K562 (cell line): ENCODE results near the gene FAM177B. TPM values are rescaled to one million over a fixed set of nuclear protein-coding genes. Genes with fewer than 3 reads are reported as not detected.

Experiments used
- ATAC-seq: fragments of 200-7000 bp; cut with Tn5 transposase; 3 replicates; pipeline ENCODE4 v1.9.1; 2020; ENCODE audit warnings: moderate library complexity
- BruUV-seq: library from RNA; stranded (reverse); fragments of 400-500 nt; replicated peaks from 2 replicates; lab custom pipeline; 2021; lab: Mats Ljungman, UMichigan
- CTCF ChIA-PET: fragments of 300-600 bp; formaldehyde crosslinking; extraction: SDS; loops from one replicate; lab custom pipeline; 2021; ENCODE audit warnings: low intra/inter-chr PET ratio; lab: Yijun Ruan, JAX
- POLR2A ChIA-PET: fragments of 300-600, 350-650 bp; sonication (Branson Sonifier 250); formaldehyde crosslinking; extraction: SDS; loops from one replicate; lab custom pipeline; 2021; ENCODE audit warnings: antibody characterized with exemption, inconsistent platforms; lab: Yijun Ruan, JAX
- DNase-seq, 4 experiments: peaks; one replicate each; pipeline versions ENCODE4 v3.0.0 to v3.0.0-alpha.2; 2011 to 2018; ENCODE audit warnings: low spot score in 3 of 4, mixed read lengths in 3 of 4; ENCODE audit errors: extremely low read depth in 1 of 4
- FAIRE-seq: peaks from 2 replicates; lab custom pipeline; 2011; peaks lifted over from hg19 to GRCh38; lab: Jason Lieb, UNC
- H2AFZ ChIP-seq: 2 replicates; pipeline ENCODE4 v1.6.0; 2011; ENCODE audit warnings: low read depth, low read length, control low read depth, inconsistent platforms
- H3K27ac ChIP-seq: fragments of 200-600 bp; 3 replicates; pipeline ENCODE4 v1.8.0; 2011; ENCODE audit warnings: low read depth, mild to moderate bottlenecking, control low read depth, inconsistent platforms, low read length, moderate library complexity, mixed read lengths; ENCODE audit errors: extremely low read depth
- H3K27me3 ChIP-seq, 2 experiments: fragments of 300-600 bp in 1 of 2; 2 replicates in 1 of 2; 3 replicates in 1 of 2; pipeline versions ENCODE4 v1.6.0 to v1.8.0; 2011; ENCODE audit warnings: inconsistent platforms in 2 of 2, low read length in 2 of 2, mild to moderate bottlenecking in 1 of 2, mixed read lengths in 1 of 2, moderate library complexity in 1 of 2; ENCODE audit not compliant: control insufficient read depth in 2 of 2, insufficient read depth in 2 of 2
- H3K36me3 ChIP-seq: fragments of 300-600 bp; 3 replicates; pipeline ENCODE4 v1.8.0; 2011; ENCODE audit warnings: mild to moderate bottlenecking, low read length, inconsistent platforms; ENCODE audit not compliant: control insufficient read depth, insufficient read depth
- H3K4me1 ChIP-seq, 2 experiments: fragments of 200-600 bp in 1 of 2; replicated peaks in 1 of 2; 2 replicates in 1 of 2; 3 replicates in 1 of 2; pipeline versions ENCODE4 v1.5.1 to v1.8.0; 2011; ENCODE audit warnings: inconsistent platforms in 2 of 2, low read length in 2 of 2, mild to moderate bottlenecking in 1 of 2, mixed read lengths in 1 of 2, moderate library complexity in 1 of 2; ENCODE audit not compliant: control insufficient read depth in 2 of 2, insufficient read depth in 2 of 2
- H3K4me2 ChIP-seq: 2 replicates; pipeline ENCODE4 v1.6.1; 2011; ENCODE audit warnings: low read length, control low read depth, inconsistent platforms, mixed read lengths; ENCODE audit not compliant: insufficient read depth
- H3K4me3 ChIP-seq: fragments of 200-600 bp; sonication (generic), shearing (Covaris generic); 2 replicates; pipeline ENCODE4 v1.5.1; 2016; ENCODE audit warnings: control low read depth, inconsistent platforms
- H3K79me2 ChIP-seq: fragments of 200-600 bp; 3 replicates; pipeline ENCODE4 v1.8.0; 2011; ENCODE audit warnings: low read length, inconsistent platforms; ENCODE audit not compliant: control insufficient read depth, insufficient read depth
- H3K9ac ChIP-seq, 2 experiments: 2 replicates each; pipeline versions ENCODE4 v1.6.0 to v1.6.1; 2011; ENCODE audit warnings: low read depth in 2 of 2, low read length in 2 of 2, control low read depth in 1 of 2, inconsistent platforms in 1 of 2, mild to moderate bottlenecking in 1 of 2, mixed read lengths in 1 of 2; ENCODE audit not compliant: insufficient read depth in 1 of 2
- H3K9me1 ChIP-seq: one replicate; pipeline ENCODE4 v1.6.0; 2011; ENCODE audit warnings: inconsistent platforms, mild to moderate bottlenecking, low read length, moderate library complexity; ENCODE audit not compliant: control insufficient read depth, insufficient read depth
- H3K9me3 ChIP-seq: replicated peaks from 2 replicates; pipeline ENCODE4 v1.5.1; 2011; ENCODE audit warnings: low read depth, low read length, inconsistent platforms; ENCODE audit not compliant: control insufficient read depth, insufficient read depth
- H4K20me1 ChIP-seq: replicated peaks from 2 replicates; pipeline ENCODE4 v1.6.1; 2011; ENCODE audit warnings: low read length, inconsistent platforms, mixed read lengths; ENCODE audit not compliant: control insufficient read depth, insufficient read depth
- ZNF551 ChIP-seq: fragments of 250-450 bp; sonication (Bioruptor Pico); IDR thresholded peaks from 2 replicates; pipeline ENCODE4 v1.5.0; 2021; ENCODE audit warnings: mild to moderate bottlenecking, moderate library complexity
- ZNF785 ChIP-seq: fragments of 250-450 bp; sonication (Bioruptor Pico); IDR thresholded peaks from 2 replicates; pipeline ENCODE4 v1.4.0; 2020; ENCODE audit warnings: mild to moderate bottlenecking
- WGBS: fragments of 100-300 bp; shearing (Covaris generic); methylation state at CpG from one replicate; pipeline ENCODE4 v1.1.6; 2016; ENCODE audit warnings: low coverage, mixed read lengths; ENCODE audit not compliant: insufficient coverage; ENCODE audit errors: missing lambda C conversion rate; 5-methylcytosine and 5-hydroxymethylcytosine counted together
- in situ Hi-C: fragments of 300-500 bp; cut with MboI; formaldehyde crosslinking; loops from 4 replicates; pipeline ENCODE4 v1.15.0; 2018; ENCODE audit warnings: inconsistent platforms, mixed read lengths
- intact Hi-C: fragments of 100-400 bp; cut with micrococcal nuclease; formaldehyde crosslinking; loops from 2 replicates; pipeline ENCODE4 v1.14.2; 2022
- polyA plus RNA-seq, 8 experiments: library from polyadenylated mRNA; depleted of rRNA in 4 of 8; stranded (reverse) in 5 of 8; unstranded in 3 of 8; fragments of >200 nt; fragmentation: Nextera tagmentation in 2 of 8; fragmentation: Illumina TruSeq in 1 of 8; extraction: Ambion mirVana in 2 of 8; extraction: Trizol in 1 of 8; gene quantifications; 2 replicates each; pipeline versions ENCODE4 v1.2.1 to v1.2.3, GENCODE V29; 2011 to 2014; ENCODE audit warnings: inconsistent platforms in 1 of 8, missing spikeins in 1 of 8
- total RNA-seq, 7 experiments: library from RNA; depleted of rRNA in 6 of 7; stranded (reverse); fragments of >200 nt in 6 of 7; fragmentation: Illumina TruSeq in 2 of 7; extraction: Trizol in 2 of 7; gene quantifications; 2 replicates each; pipeline versions ENCODE4 v1.2.1 to v1.2.3, GENCODE V29; 2011 to 2021; ENCODE audit warnings: low replicate concordance in 1 of 7
- TF ChIP-seq, protein P1 (sequence below): sonication (generic); formaldehyde crosslinking; IDR thresholded peaks from 2 replicates; pipeline ENCODE4 v1.8.0; 2022; ENCODE audit warnings: mild to moderate bottlenecking, missing genetic modification reagents

The FAM177B gene
- total and polyA plus RNA-seq, 9 of the 15 experiments (the other 6 are each of a cell fraction or from before 2014, with no cell fraction given) = not detected

DNA sequence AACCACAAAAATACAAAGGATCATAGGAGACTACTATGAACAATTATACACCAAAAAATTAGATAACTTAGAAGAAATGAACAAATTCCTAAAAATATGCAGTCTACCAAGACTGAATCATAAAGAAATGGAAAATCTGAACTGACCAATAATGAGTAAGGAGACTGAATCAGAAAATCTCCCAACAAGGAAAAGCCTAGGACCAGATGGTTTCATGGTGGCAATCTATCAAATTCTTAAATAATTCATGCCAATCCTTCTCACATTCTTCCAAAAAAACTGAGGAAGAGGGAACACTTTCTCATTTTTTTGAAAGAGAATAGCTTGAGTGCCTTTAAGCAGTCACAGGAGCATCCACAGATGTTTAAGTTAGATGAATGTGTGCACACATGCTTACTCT is 46.0 kb downstream of the FAM177B start (continued):
- TF ChIP-seq, protein P1, sequence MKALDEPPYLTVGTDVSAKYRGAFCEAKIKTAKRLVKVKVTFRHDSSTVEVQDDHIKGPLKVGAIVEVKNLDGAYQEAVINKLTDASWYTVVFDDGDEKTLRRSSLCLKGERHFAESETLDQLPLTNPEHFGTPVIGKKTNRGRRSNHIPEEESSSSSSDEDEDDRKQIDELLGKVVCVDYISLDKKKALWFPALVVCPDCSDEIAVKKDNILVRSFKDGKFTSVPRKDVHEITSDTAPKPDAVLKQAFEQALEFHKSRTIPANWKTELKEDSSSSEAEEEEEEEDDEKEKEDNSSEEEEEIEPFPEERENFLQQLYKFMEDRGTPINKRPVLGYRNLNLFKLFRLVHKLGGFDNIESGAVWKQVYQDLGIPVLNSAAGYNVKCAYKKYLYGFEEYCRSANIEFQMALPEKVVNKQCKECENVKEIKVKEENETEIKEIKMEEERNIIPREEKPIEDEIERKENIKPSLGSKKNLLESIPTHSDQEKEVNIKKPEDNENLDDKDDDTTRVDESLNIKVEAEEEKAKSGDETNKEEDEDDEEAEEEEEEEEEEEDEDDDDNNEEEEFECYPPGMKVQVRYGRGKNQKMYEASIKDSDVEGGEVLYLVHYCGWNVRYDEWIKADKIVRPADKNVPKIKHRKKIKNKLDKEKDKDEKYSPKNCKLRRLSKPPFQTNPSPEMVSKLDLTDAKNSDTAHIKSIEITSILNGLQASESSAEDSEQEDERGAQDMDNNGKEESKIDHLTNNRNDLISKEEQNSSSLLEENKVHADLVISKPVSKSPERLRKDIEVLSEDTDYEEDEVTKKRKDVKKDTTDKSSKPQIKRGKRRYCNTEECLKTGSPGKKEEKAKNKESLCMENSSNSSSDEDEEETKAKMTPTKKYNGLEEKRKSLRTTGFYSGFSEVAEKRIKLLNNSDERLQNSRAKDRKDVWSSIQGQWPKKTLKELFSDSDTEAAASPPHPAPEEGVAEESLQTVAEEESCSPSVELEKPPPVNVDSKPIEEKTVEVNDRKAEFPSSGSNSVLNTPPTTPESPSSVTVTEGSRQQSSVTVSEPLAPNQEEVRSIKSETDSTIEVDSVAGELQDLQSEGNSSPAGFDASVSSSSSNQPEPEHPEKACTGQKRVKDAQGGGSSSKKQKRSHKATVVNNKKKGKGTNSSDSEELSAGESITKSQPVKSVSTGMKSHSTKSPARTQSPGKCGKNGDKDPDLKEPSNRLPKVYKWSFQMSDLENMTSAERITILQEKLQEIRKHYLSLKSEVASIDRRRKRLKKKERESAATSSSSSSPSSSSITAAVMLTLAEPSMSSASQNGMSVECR (CRISPR knock-in tag) = no peak

DNA sequence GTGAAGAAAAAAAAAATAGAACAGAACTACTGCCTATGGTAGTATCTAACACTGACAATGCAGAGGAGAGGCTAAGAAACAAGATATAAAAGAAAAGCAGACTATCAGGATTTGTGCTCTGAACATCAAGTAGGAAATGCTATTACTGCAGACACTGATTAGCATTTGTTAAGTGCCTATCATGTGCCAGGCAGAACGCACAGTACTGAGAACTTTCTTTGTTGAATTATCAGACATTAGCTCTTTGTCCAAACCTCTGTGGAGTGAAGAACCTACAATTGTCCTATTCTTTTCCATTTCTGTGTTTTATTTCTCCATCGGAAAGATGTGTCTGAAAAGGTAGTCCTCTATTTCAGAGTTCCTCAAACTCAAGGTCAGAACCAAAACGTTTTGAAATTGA is 47.4 kb downstream of the FAM177B start:
- Histone ChIP-seq H2AFZ (no peak overlapping the region), H3K4me2 (no peak overlapping the region), H3K79me2 (no peaks in the 10 kb centered on the region), H3K4me1 (no peaks in the 10 kb centered on the region), H3K27me3 (no peaks in the 10 kb centered on the region), H3K9ac (no peak overlapping the region), H3K9me3 (no peaks in the 10 kb centered on the region), H3K36me3 (no peaks in the 10 kb centered on the region), H3K27ac (no peak overlapping the region), H4K20me1 (no peaks in the 10 kb centered on the region), H3K9me1 (no peaks in the 10 kb centered on the region), H3K4me3 (no peak overlapping the region)
- in situ Hi-C loops (loop anchor here (25.0 kb wide), 1 partner anchor 878 kb away; the partner anchor contains the start of gene CAPN8), intact Hi-C loops (no loop called here)
- FAIRE-seq (no peak), ATAC-seq (no peak), DNase-seq (no peak)
- no TSS peak for BruUV-seq
- ChIA-PET POLR2A (interaction anchor here (0.7 kb wide), 1 partner anchor 276 kb away, joined by 3 read pairs; no protein-coding TSS in a partner anchor), CTCF (no interaction called here)
- TF ChIP-seq ZNF551 (CRISPR knock-in tag) (no peak), ZNF785 (CRISPR knock-in tag) (no peak)
- 0% methylated on average over 3 of the region's 3 CpGs for WGBS
